Peyer's patch (tissue), 4 donors: Measurements from ENCODE around the gene HORMAD1.

ENCODE experiments used
- POLR2A ChIP-seq, 2 donors: fragments of 450-650 bp; IDR thresholded peaks; one replicate each; pipeline ENCODE4 v1.5.1; 2017; ENCODE audit warnings: antibody characterized with exemption in 2 of 2, mild to moderate bottlenecking in 2 of 2, moderate library complexity in 2 of 2
- TF ChIP-seq, protein P1 (sequence below), 6 experiments: fragments of 450-650 bp in 4 of 6; fragments of 200-600 bp in 2 of 6; sonication (generic) in 1 of 6; IDR thresholded peaks; one replicate each; pipeline ENCODE4 v1.5.1; 2017 to 2019; ENCODE audit warnings: antibody characterized with exemption in 6 of 6, mild to moderate bottlenecking in 3 of 6, moderate library complexity in 1 of 6

GRCh38 chr1:150720098-150720497 lies 597 bp downstream of the HORMAD1 start:
- TF ChIP-seq, protein P1, sequence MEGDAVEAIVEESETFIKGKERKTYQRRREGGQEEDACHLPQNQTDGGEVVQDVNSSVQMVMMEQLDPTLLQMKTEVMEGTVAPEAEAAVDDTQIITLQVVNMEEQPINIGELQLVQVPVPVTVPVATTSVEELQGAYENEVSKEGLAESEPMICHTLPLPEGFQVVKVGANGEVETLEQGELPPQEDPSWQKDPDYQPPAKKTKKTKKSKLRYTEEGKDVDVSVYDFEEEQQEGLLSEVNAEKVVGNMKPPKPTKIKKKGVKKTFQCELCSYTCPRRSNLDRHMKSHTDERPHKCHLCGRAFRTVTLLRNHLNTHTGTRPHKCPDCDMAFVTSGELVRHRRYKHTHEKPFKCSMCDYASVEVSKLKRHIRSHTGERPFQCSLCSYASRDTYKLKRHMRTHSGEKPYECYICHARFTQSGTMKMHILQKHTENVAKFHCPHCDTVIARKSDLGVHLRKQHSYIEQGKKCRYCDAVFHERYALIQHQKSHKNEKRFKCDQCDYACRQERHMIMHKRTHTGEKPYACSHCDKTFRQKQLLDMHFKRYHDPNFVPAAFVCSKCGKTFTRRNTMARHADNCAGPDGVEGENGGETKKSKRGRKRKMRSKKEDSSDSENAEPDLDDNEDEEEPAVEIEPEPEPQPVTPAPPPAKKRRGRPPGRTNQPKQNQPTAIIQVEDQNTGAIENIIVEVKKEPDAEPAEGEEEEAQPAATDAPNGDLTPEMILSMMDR (IDR thresholded peaks at IDR 0.05) = no peak
- TF ChIP-seq POLR2A (IDR thresholded peaks at IDR 0.05) = no peak
